Measurements from ENCODE around the gene KHK.

The KHK gene

GRCh38 chr2:27082773-27083409, 3.7 kb upstream of the KHK start:
- no peak for DNase-seq (ENCODE audit: low read depth, low spot score)
- Histone ChIP-seq H3K27ac (no peak overlapping the region), H3K4me3 (no peak overlapping the region), H3K9me3 (ENCODE audit: low read depth, low read length) (no peaks in the 10 kb centered on the region), H3K36me3 (ENCODE audit: insufficient read depth, low read length) (peaks cover 17% of the 10 kb centered on the region; the same call in 1 of the 2 replicates), H3K9ac (ENCODE audit: insufficient read length) (no peak overlapping the region)
- TF ChIP-seq EZH2 (IDR thresholded peaks at IDR 0.05), result no peak
- TF ChIP-seq FOXP2 (optimal IDR thresholded peaks at IDR 0.05; ENCODE audit: control extremely low read depth, extremely low read length, insufficient read depth), result no peak
- TF ChIP-seq POLR2AphosphoS5 (IDR thresholded peaks at IDR 0.05; ENCODE audit: borderline replicate concordance, low read depth, low read length), result no peak

GRCh38 chr2:27083410-27084296, 2.9 kb upstream of the KHK start:
- Histone ChIP-seq H3K9ac (ENCODE audit: insufficient read length) (no peak overlapping the region), H3K4me3 (no peak overlapping the region), H3K36me3 (ENCODE audit: insufficient read depth, low read length) (peaks cover 17% of the 10 kb centered on the region; the same call in 1 of the 2 replicates), H3K27ac (0 out of 2 replicates have a peak overlapping the region, but pooled peaks have one; percentile 8), H3K9me3 (ENCODE audit: low read depth, low read length) (no peaks in the 10 kb centered on the region)
- DNase-seq (ENCODE audit: low read depth, low spot score), result no peak
- no peak for TF ChIP-seq POLR2AphosphoS5 (IDR thresholded peaks at IDR 0.05; ENCODE audit: borderline replicate concordance, low read depth, low read length)
- TF ChIP-seq EZH2 (IDR thresholded peaks at IDR 0.05), result no peak
- TF ChIP-seq FOXP2 (optimal IDR thresholded peaks at IDR 0.05; ENCODE audit: control extremely low read depth, extremely low read length, insufficient read depth), result no peak

- Histone ChIP-seq H3K9me3 (ENCODE audit: low read depth, low read length) (no peaks in the 10 kb centered on the region), H3K27ac (no peak overlapping the region), H3K36me3 (ENCODE audit: insufficient read depth, low read length) (peaks cover 17% of the 10 kb centered on the region; the same call in 1 of the 2 replicates), H3K4me3 (no peak overlapping the region), H3K9ac (ENCODE audit: insufficient read length) (no peak overlapping the region)
- no peak for DNase-seq (ENCODE audit: low read depth, low spot score)
- TF ChIP-seq POLR2AphosphoS5 (IDR thresholded peaks at IDR 0.05; ENCODE audit: borderline replicate concordance, low read depth, low read length), result no peak
These were observed 2.1 kb upstream of the KHK start for GRCh38 chr2:27084297-27085061.

GRCh38 chr2:27085062-27085672, 1.4 kb upstream of the KHK start:
- no peak overlapping the region for H3K27ac ChIP-seq
- H3K36me3 ChIP-seq (ENCODE audit: insufficient read depth, low read length), result peaks cover 17% of the 10 kb centered on the region; the same call in 1 of the 2 replicates
- peak overlapping the region; percentile 82; the same call in 1 of the 2 replicates for H3K4me3 ChIP-seq
- peak overlapping the region; percentile 91 for H3K9ac ChIP-seq (ENCODE audit: insufficient read length)
- no peaks in the 10 kb centered on the region for H3K9me3 ChIP-seq (ENCODE audit: low read depth, low read length)
- DNase-seq (ENCODE audit: low read depth, low spot score), result no peak
- TF ChIP-seq EZH2 (IDR thresholded peaks at IDR 0.05) (no peak), POLR2AphosphoS5 (IDR thresholded peaks at IDR 0.05; ENCODE audit: borderline replicate concordance, low read depth, low read length) (no peak)

GRCh38 chr2:27085673-27086089, 891 bp upstream of the KHK start:
- H3K9ac ChIP-seq (ENCODE audit: insufficient read length), result peak overlapping the region; percentile 91
- H3K36me3 ChIP-seq (ENCODE audit: insufficient read depth, low read length), result peaks cover 17% of the 10 kb centered on the region; the same call in 1 of the 2 replicates
- TF ChIP-seq EZH2 (IDR thresholded peaks at IDR 0.05) (no peak), POLR2AphosphoS5 (IDR thresholded peaks at IDR 0.05; ENCODE audit: borderline replicate concordance, low read depth, low read length) (no peak), FOXP2 (optimal IDR thresholded peaks at IDR 0.05; ENCODE audit: control extremely low read depth, extremely low read length, insufficient read depth) (no peak)
- H3K27ac ChIP-seq, result no peak overlapping the region
- no peak for DNase-seq (ENCODE audit: low read depth, low spot score)
- H3K9me3 ChIP-seq (ENCODE audit: low read depth, low read length), result no peaks in the 10 kb centered on the region
- peak overlapping the region; percentile 82 for H3K4me3 ChIP-seq

- DNase-seq (ENCODE audit: low read depth, low spot score), result no peak
- peaks cover 17% of the 10 kb centered on the region; the same call in 1 of the 2 replicates for H3K36me3 ChIP-seq (ENCODE audit: insufficient read depth, low read length)
- peak overlapping the region; percentile 82 for H3K4me3 ChIP-seq
- H3K9ac ChIP-seq (ENCODE audit: insufficient read length), result peak overlapping the region; percentile 91
- peak; percentile 69 for TF ChIP-seq POLR2AphosphoS5 (IDR thresholded peaks at IDR 0.05; ENCODE audit: borderline replicate concordance, low read depth, low read length)
- TF ChIP-seq EZH2 (IDR thresholded peaks at IDR 0.05), result no peak
- peak; percentile 70 for TF ChIP-seq FOXP2 (optimal IDR thresholded peaks at IDR 0.05; ENCODE audit: control extremely low read depth, extremely low read length, insufficient read depth)
- peak overlapping the region; percentile 73; the same call in 1 of the 2 replicates for H3K27ac ChIP-seq
- H3K9me3 ChIP-seq (ENCODE audit: low read depth, low read length), result no peaks in the 10 kb centered on the region
These were observed 365 bp upstream of the KHK start for GRCh38 chr2:27086090-27086723.

GRCh38 chr2:27087823-27088410, 1.3 kb downstream of the KHK start:
- peak overlapping the region; percentile 71 for H3K9ac ChIP-seq (ENCODE audit: insufficient read length)
- H3K36me3 ChIP-seq (ENCODE audit: insufficient read depth, low read length), result peaks cover 2% of the 10 kb centered on the region; the same call in 1 of the 2 replicates
- no peak for TF ChIP-seq FOXP2 (optimal IDR thresholded peaks at IDR 0.05; ENCODE audit: control extremely low read depth, extremely low read length, insufficient read depth)
- no peak for TF ChIP-seq POLR2AphosphoS5 (IDR thresholded peaks at IDR 0.05; ENCODE audit: borderline replicate concordance, low read depth, low read length)
- no peak for TF ChIP-seq EZH2 (IDR thresholded peaks at IDR 0.05)
- no peak for DNase-seq (ENCODE audit: low read depth, low spot score)
- 0 out of 2 replicates have a peak overlapping the region, but pooled peaks have one; percentile 19 for H3K27ac ChIP-seq
- peak overlapping the region; percentile 82 for H3K4me3 ChIP-seq
- H3K9me3 ChIP-seq (ENCODE audit: low read depth, low read length), result no peaks in the 10 kb centered on the region
